Anterior cingulate cortex (tissue), 58 donors: Measurements from ENCODE around the gene DUSP15.

Experiments
- DNase-seq, 58 donors: peaks; one replicate each; lab custom pipeline; 2025; lab: John Stamatoyannopoulos, UW

The DUSP15 gene

GRCh38 chr20:31896049-31896448 lies 25.7 kb upstream of the DUSP15 start:
- DNase-seq = no peak

GRCh38 chr20:31894980-31895675 lies 24.8 kb upstream of the DUSP15 start:
- DNase-seq = peak in 29 of 58 donors; percentile 1 to 77 (median 19)

GRCh38 chr20:31890646-31891045 lies 20.3 kb upstream of the DUSP15 start:
- DNase-seq = no peak

GRCh38 chr20:31883829-31884228 lies 13.5 kb upstream of the DUSP15 start:
- DNase-seq = no peak

- no peak for DNase-seq
Measured at GRCh38 chr20:31881945-31882344, 11.6 kb upstream of the DUSP15 start.

- peak; percentile 54 to 97 (median 90) for DNase-seq
Measured at GRCh38 chr20:31879143-31879987, 9.0 kb upstream of the DUSP15 start.

GRCh38 chr20:31877684-31878083 lies 7.4 kb upstream of the DUSP15 start:
- no peak for DNase-seq

- DNase-seq = no peak
Measured at GRCh38 chr20:31875671-31876070, 5.3 kb upstream of the DUSP15 start.

GRCh38 chr20:31872406-31872805 lies 2.1 kb upstream of the DUSP15 start:
- DNase-seq = no peak

- no peak for DNase-seq
Measured at GRCh38 chr20:31871618-31871954, 1.3 kb upstream of the DUSP15 start.

- DNase-seq = peak in 1 of 58 donors; percentile 39
Measured at GRCh38 chr20:31870726-31871617, 645 bp upstream of the DUSP15 start.

GRCh38 chr20:31869673-31869941 lies 720 bp downstream of the DUSP15 start:
- DNase-seq = no peak

GRCh38 chr20:31868853-31869672 lies 1.3 kb downstream of the DUSP15 start:
- no peak for DNase-seq

- no peak for DNase-seq
Measured at GRCh38 chr20:31866221-31866620, 4.1 kb downstream of the DUSP15 start.

- DNase-seq = no peak
Measured at GRCh38 chr20:31864521-31865400, 5.6 kb downstream of the DUSP15 start.

- no peak for DNase-seq
Measured at GRCh38 chr20:31863296-31864085, 6.8 kb downstream of the DUSP15 start.

GRCh38 chr20:31862506-31862905 lies 7.8 kb downstream of the DUSP15 start:
- DNase-seq = no peak

- no peak for DNase-seq
Measured at GRCh38 chr20:31862157-31862470, 8.2 kb downstream of the DUSP15 start.
